ENCODE data around the gene MPEG1. TPM values are rescaled to one million over a fixed set of nuclear protein-coding genes. Genes with fewer than 3 reads are reported as not detected.

MPEG1 gene
- total and polyA plus RNA-seq, 2 of the 4 experiments (the other 2 are of a cell fraction), result not detected

- dilution Hi-C loops (cut with HindIII; ENCODE audit: low sequenced_read_pairs, unreplicated experiment), result no loop called here
- H2BK120ac ChIP-seq (ENCODE audit: low read depth, low read length), result no peak overlapping the region
- intact Hi-C loops (cut with micrococcal nuclease), result no loop called here
- H3K9me1 ChIP-seq (ENCODE audit: insufficient read depth, low read length), result peaks cover 11% of the 10 kb centered on the region; the same call in 1 of the 2 replicates
- H2BK5ac ChIP-seq (ENCODE audit: low read depth, low read length, poor library complexity, severe bottlenecking), result no peak overlapping the region
- H2AFZ ChIP-seq (replicated peaks; ENCODE audit: low read length, poor library complexity), result no peak overlapping the region
- in situ Hi-C loops (cut with MboI; ENCODE audit: low sequenced_read_pairs), result no loop called here
- no peak overlapping the region for H3K18ac ChIP-seq (ENCODE audit: low read depth, low read length)
- TF ChIP-seq CTCF (conservative IDR thresholded peaks at IDR 0.05; ENCODE audit: low read depth, low read length) (no peak), BHLHE40 (IDR thresholded peaks at IDR 0.05; ENCODE audit: low read depth, low read length) (no peak), RFX5 (IDR thresholded peaks at IDR 0.05; ENCODE audit: low read depth, low read length) (no peak), ELK1 (IDR thresholded peaks at IDR 0.05; ENCODE audit: borderline replicate concordance, low read depth, low read length) (no peak), MAFK (IDR thresholded peaks at IDR 0.05; ENCODE audit: low read depth, low read length) (no peak), NFE2L2 (IDR thresholded peaks at IDR 0.05; ENCODE audit: low read depth, low read length) (no peak), FOS (IDR thresholded peaks at IDR 0.05; ENCODE audit: low read depth, low read length) (no peak), MAZ (IDR thresholded peaks at IDR 0.05; ENCODE audit: borderline replicate concordance, low read depth, low read length) (no peak), RCOR1 (IDR thresholded peaks at IDR 0.05; ENCODE audit: insufficient replicate concordance, low read length) (no peak), CHD1 (IDR thresholded peaks at IDR 0.05; ENCODE audit: low read depth, low read length) (no peak)
- H4K5ac ChIP-seq (ENCODE audit: low read depth, low read length), result no peak overlapping the region
- peaks cover 0 to 11% of the 10 kb centered on the region in 2 experiments; a peak in 2 of 4 replicates for H3K79me1 ChIP-seq (ENCODE audit: low read depth in 1 of 2, low read length in 2 of 2)
- CTCF ChIA-PET, result interaction anchor here (0.7 kb wide), 1 partner anchor 28 kb away, joined by 3 read pairs; no protein-coding TSS in a partner anchor
- peaks cover 5% of the 10 kb centered on the region; the same call in 1 of the 2 replicates for H4K20me1 ChIP-seq (ENCODE audit: insufficient read depth, low read length)
- H2AK5ac ChIP-seq (ENCODE audit: low read depth, low read length), result no peak overlapping the region
- H2AK9ac ChIP-seq (replicated peaks; ENCODE audit: low read depth, low read length, poor library complexity), result no peak overlapping the region
- no peaks in the 10 kb centered on the region for H3K27me3 ChIP-seq (ENCODE audit: control insufficient read depth, insufficient read depth, low read length)
- no peak for DNase-seq
- H2BK15ac ChIP-seq (ENCODE audit: low read depth, low read length), result no peak overlapping the region
- BruUV-seq (replicated peaks), result no TSS peak
- no peak overlapping the region for H3K4ac ChIP-seq (ENCODE audit: low read depth, low read length)
- H3K4me1 ChIP-seq (ENCODE audit: control insufficient read depth, insufficient read depth, low read length), result peaks cover 13% of the 10 kb centered on the region
- no peak overlapping the region for H2BK20ac ChIP-seq (ENCODE audit: low read depth, low read length)
- no peak overlapping the region for H3K27ac ChIP-seq (ENCODE audit: insufficient read depth, low read length)
- H3K9ac ChIP-seq (ENCODE audit: low read depth, low read length), result no peak overlapping the region
- no peak overlapping the region for H3K14ac ChIP-seq (replicated peaks; ENCODE audit: low read depth, low read length)
- no peak overlapping the region for H3K23ac ChIP-seq (ENCODE audit: low read depth, low read length)
- POLR2A ChIA-PET (ENCODE audit: unreplicated experiment), result no interaction called here
- no peak overlapping the region for H3K56ac ChIP-seq (ENCODE audit: extremely low read depth, insufficient read depth, low read length)
- H4K8ac ChIP-seq (ENCODE audit: low read depth in 2 of 2, low read length in 2 of 2), result no peak overlapping the region
- no peaks in the 10 kb centered on the region for H3K9me3 ChIP-seq (ENCODE audit: control insufficient read depth, insufficient read depth, low read length)
- no peak overlapping the region for H3K4me3 ChIP-seq (ENCODE audit: insufficient read depth, low read depth, low read length)
- peaks cover 16% of the 10 kb centered on the region for H3K36me3 ChIP-seq (ENCODE audit: control insufficient read depth, insufficient read depth, low read length)
- no peak for ATAC-seq (ENCODE audit: low read depth)
- no peak overlapping the region for H3K4me2 ChIP-seq (ENCODE audit: low read depth, low read length)
- no peak overlapping the region for H4K91ac ChIP-seq (ENCODE audit: insufficient read depth, low read depth, low read length)
These were observed 34.3 kb downstream of the MPEG1 start for GRCh38 chr11:59178402-59178801.
